NCI-H128 (cell line): ENCODE results near the gene MRFAP1.
"Not testable (repeated sequence)": the region's sequence is repeated elsewhere in the genome, so short reads cannot be mapped to it uniquely, and the experiment has no call there.

Experiments
- DNase-seq: peaks from one replicate; lab custom pipeline; 2025; ENCODE audit not compliant: unreplicated experiment; lab: John Stamatoyannopoulos, UW

MRFAP1 gene

GRCh38 chr4:6610856-6611430 lies 29.5 kb upstream of the MRFAP1 start:
- DNase-seq = no peak

GRCh38 chr4:6612961-6613675 lies 27.4 kb upstream of the MRFAP1 start:
- no peak for DNase-seq

- DNase-seq = no peak
Measured at GRCh38 chr4:6613676-6614651, 26.5 kb upstream of the MRFAP1 start.

GRCh38 chr4:6614701-6615230 lies 25.7 kb upstream of the MRFAP1 start:
- no peak for DNase-seq

- DNase-seq = no peak
Measured at GRCh38 chr4:6616087-6616995, 24.1 kb upstream of the MRFAP1 start.

- DNase-seq = no peak
Measured at GRCh38 chr4:6617246-6617645, 23.2 kb upstream of the MRFAP1 start.

- DNase-seq = no peak
Measured at GRCh38 chr4:6618386-6619115, 21.9 kb upstream of the MRFAP1 start.

- DNase-seq = no peak
Measured at GRCh38 chr4:6619116-6619465, 21.4 kb upstream of the MRFAP1 start.

GRCh38 chr4:6619466-6620255 lies 20.8 kb upstream of the MRFAP1 start:
- no peak for DNase-seq

GRCh38 chr4:6620296-6620695 lies 20.2 kb upstream of the MRFAP1 start:
- DNase-seq = no peak

- DNase-seq = no peak
Measured at GRCh38 chr4:6620891-6621555, 19.5 kb upstream of the MRFAP1 start.

GRCh38 chr4:6621556-6621927 lies 18.9 kb upstream of the MRFAP1 start:
- DNase-seq = no peak

GRCh38 chr4:6622744-6623143 lies 17.7 kb upstream of the MRFAP1 start:
- DNase-seq = no peak

GRCh38 chr4:6625256-6625655 lies 15.2 kb upstream of the MRFAP1 start:
- DNase-seq = no peak

GRCh38 chr4:6626066-6626465 lies 14.4 kb upstream of the MRFAP1 start:
- no peak for DNase-seq

- DNase-seq = no peak
Measured at GRCh38 chr4:6627832-6628231, 12.7 kb upstream of the MRFAP1 start.

GRCh38 chr4:6628484-6628883 lies 12.0 kb upstream of the MRFAP1 start:
- DNase-seq = not testable (repeated sequence)

GRCh38 chr4:6632125-6632524 lies 8.4 kb upstream of the MRFAP1 start:
- no peak for DNase-seq
